Upper lobe of left lung (tissue), 6 donors: ENCODE measurements around the gene LEMD1. TPM values are rescaled to one million over a fixed set of nuclear protein-coding genes. Genes with fewer than 3 reads are reported as not detected.

ENCODE experiments used
- ATAC-seq, 2 donors: fragments of 200-7000 bp; cut with Tn5 transposase; one replicate each; pipeline ENCODE4 v1.9.1; 2022; ENCODE audit warnings: mild to moderate bottlenecking in 2 of 2, moderate library complexity in 2 of 2; ENCODE audit not compliant: low FRiP score in 2 of 2
- DNase-seq, 2 donors: peaks; one replicate each; pipeline ENCODE4 v3.0.0-alpha.2; 2019 to 2020
- H3K27ac ChIP-seq, 4 donors: fragments of 200-600 bp; sonication (generic); one replicate each; pipeline ENCODE4 v1.5.1; 2016 to 2019
- H3K27me3 ChIP-seq, 4 donors: fragments of 200-600 bp; sonication (generic); one replicate each; pipeline ENCODE4 v1.5.1; 2017 to 2019
- H3K36me3 ChIP-seq, 4 donors: fragments of 200-600 bp; sonication (generic); one replicate each; pipeline ENCODE4 v1.5.1; 2016 to 2019
- H3K4me1 ChIP-seq, 4 donors: fragments of 200-600 bp; sonication (generic); one replicate each; pipeline ENCODE4 v1.5.1; 2018 to 2019
- H3K4me3 ChIP-seq, 4 donors: fragments of 200-600 bp; sonication (generic); one replicate each; pipeline ENCODE4 v1.5.1; 2017 to 2019; ENCODE audit warnings: mild to moderate bottlenecking in 2 of 4, moderate library complexity in 1 of 4
- H3K9me3 ChIP-seq, 4 donors: fragments of 200-600 bp; sonication (generic); one replicate each; pipeline ENCODE4 v1.5.1; 2018 to 2019
- EP300 ChIP-seq, 4 donors: sonication (generic); formaldehyde crosslinking; IDR thresholded peaks; one replicate each; pipeline ENCODE4 v1.5.1; 2017; ENCODE audit warnings: antibody characterized with exemption in 4 of 4, control low read depth in 2 of 4
- POLR2A ChIP-seq, 4 donors: fragments of 450-650 bp; IDR thresholded peaks; one replicate each; pipeline ENCODE4 v1.5.1; 2016 to 2017; ENCODE audit warnings: antibody characterized with exemption in 4 of 4, mild to moderate bottlenecking in 2 of 4
- POLR2AphosphoS5 ChIP-seq, 2 donors: sonication (generic); formaldehyde crosslinking; IDR thresholded peaks; one replicate each; pipeline ENCODE4 v1.5.1; 2017; ENCODE audit warnings: antibody characterized with exemption in 2 of 2
- WGBS, 2 donors: methylation state at CpG; one replicate each; pipeline ENCODE4 v1.1.5; 2017 to 2018; 5-methylcytosine and 5-hydroxymethylcytosine counted together
- small RNA-seq, 4 donors: library from RNA; depleted of rRNA; stranded (forward); fragments of <200 nt; gene quantifications; one replicate each; pipeline ENCODE3, GENCODE V24; 2016
- total RNA-seq, 6 donors: library from RNA; depleted of rRNA in 4 of 6; stranded (reverse); fragments of >200 nt in 4 of 6; gene quantifications; one replicate each; pipeline versions ENCODE4 v1.1.0 to v1.2.1, GENCODE V29; 2016 to 2021
- TF ChIP-seq, protein P1 (sequence below), 6 experiments: fragments of 450-650 bp in 4 of 6; fragments of 200-600 bp in 2 of 6; sonication (generic) in 2 of 6; IDR thresholded peaks; one replicate each; pipeline ENCODE4 v1.5.1; 2016 to 2019; ENCODE audit warnings: antibody characterized with exemption in 6 of 6
- donor health status: DM: no; HTN: no; CAD: no; lungs with moderate emphysema.
- donor health status: DM: no; HTN: yes; CAD: no; lungs with severe emphysema.

The LEMD1 gene
- total RNA-seq, 6 donors from 2014 or later, result 1.1 to 14.7 (median 1.7) TPM; not detected in 2

DNA sequence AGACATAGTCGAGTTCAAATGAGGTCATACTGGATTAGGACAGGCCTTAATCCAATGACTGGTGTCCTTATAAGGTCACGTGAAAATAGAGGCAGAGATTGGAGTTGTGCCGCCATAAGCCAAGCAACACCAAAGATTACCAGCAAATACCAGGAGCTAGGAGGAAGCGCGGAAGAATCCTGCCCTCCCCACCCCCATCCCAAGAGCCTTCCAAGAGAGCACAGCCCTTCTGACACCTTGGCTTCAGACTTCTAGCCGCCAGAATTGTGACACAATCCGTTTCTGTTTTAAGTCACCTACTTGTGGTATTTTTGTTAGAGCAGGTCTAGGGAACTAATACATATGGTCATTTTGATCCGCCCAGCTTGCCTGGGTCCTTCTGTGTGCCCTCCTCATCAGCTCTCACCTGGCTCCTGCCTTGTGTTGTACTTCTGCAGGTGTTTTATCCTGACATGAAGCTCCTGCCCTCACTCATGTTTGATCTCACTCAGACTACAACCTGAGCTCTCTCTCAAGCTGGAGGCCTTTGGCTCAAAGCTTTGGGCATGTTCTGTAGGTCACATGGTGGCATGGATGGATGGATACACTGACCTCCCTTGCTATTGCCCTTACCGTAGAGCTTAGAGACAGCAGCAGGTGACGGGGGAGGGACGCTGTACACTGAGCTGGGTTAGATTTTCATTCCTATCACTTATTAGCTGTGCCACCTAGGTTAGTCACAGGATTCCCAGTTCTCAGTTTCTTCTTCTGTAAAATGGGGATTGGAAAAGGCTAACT is 89.7 kb downstream of the LEMD1 start:
- ATAC-seq (no peak), DNase-seq (no peak)
- H3K4me3 ChIP-seq, result no peak overlapping the region
- H3K27me3 ChIP-seq, result no peaks in the 10 kb centered on the region
- TF ChIP-seq EP300 (IDR thresholded peaks at IDR 0.05) (no peak), POLR2AphosphoS5 (IDR thresholded peaks at IDR 0.05) (no peak), POLR2A (IDR thresholded peaks at IDR 0.05) (no peak)
- TF ChIP-seq, protein P1, sequence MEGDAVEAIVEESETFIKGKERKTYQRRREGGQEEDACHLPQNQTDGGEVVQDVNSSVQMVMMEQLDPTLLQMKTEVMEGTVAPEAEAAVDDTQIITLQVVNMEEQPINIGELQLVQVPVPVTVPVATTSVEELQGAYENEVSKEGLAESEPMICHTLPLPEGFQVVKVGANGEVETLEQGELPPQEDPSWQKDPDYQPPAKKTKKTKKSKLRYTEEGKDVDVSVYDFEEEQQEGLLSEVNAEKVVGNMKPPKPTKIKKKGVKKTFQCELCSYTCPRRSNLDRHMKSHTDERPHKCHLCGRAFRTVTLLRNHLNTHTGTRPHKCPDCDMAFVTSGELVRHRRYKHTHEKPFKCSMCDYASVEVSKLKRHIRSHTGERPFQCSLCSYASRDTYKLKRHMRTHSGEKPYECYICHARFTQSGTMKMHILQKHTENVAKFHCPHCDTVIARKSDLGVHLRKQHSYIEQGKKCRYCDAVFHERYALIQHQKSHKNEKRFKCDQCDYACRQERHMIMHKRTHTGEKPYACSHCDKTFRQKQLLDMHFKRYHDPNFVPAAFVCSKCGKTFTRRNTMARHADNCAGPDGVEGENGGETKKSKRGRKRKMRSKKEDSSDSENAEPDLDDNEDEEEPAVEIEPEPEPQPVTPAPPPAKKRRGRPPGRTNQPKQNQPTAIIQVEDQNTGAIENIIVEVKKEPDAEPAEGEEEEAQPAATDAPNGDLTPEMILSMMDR (IDR thresholded peaks at IDR 0.05), result no peak
- no peaks in the 10 kb centered on the region for H3K36me3 ChIP-seq
- H3K27ac ChIP-seq, result no peak overlapping the region
- no peaks in the 10 kb centered on the region for H3K4me1 ChIP-seq
- 84 to 89% methylated on average over 11 of the region's 11 CpGs for WGBS, 2 donors
- H3K9me3 ChIP-seq, result no peaks in the 10 kb centered on the region

Small RNAs within 50 kb of the gene (small RNA-seq; reads per million reads assigned to genes)
- gene MIR135B (1.0 to 8.7 (median 2.5) reads per million in 4 donors), gene SNRPGP10 (0 reads per million in 4 donors)

Other genes with a start within 250 kb of the LEMD1 start
- gene DSTYK, start 210.4 kb downstream of the LEMD1 start, total RNA-seq, result 10 to 100 TPM in 3 of 6 donors, 1 to 10 TPM in 3; 8.4 to 15.7 (median 10.6) TPM
- gene TMCC2, start 194.1 kb downstream of the LEMD1 start, total RNA-seq, result 1 to 10 TPM; 1.3 to 7.2 (median 3.8) TPM
- 10 to 100 TPM in 3 of 6 donors, 1 to 10 TPM in 3; 8.5 to 14.7 (median 10.3) TPM for gene NUAK2, start 100.3 kb downstream of the LEMD1 start, total RNA-seq
- gene KLHDC8A, start 65.1 kb downstream of the LEMD1 start, total RNA-seq, result 1 to 10 TPM in 1 of 6 donors, under 1 TPM in 2, not detected in 3; 0.34 to 1.7 (median 0.37) TPM
- gene BLACAT1, start 34.0 kb upstream of the LEMD1 start, total RNA-seq, result 1 to 10 TPM in 4 of 6 donors, under 1 TPM in 2; 0.40 to 4.2 (median 1.1) TPM
- gene CDK18, start 82.6 kb upstream of the LEMD1 start, total RNA-seq, result 100 to 1,000 TPM in 1 of 6 donors, 10 to 100 TPM in 5; 16.7 to 130 (median 30.4) TPM
- 10 to 100 TPM; 15.7 to 65.4 (median 30.2) TPM for gene ELK4, start 210.0 kb upstream of the LEMD1 start, total RNA-seq